Kidney (tissue), 14 donors: ENCODE results near the gene ZBTB6. TPM values are rescaled to one million over a fixed set of nuclear protein-coding genes. Genes with fewer than 3 reads are reported as not detected.

Experiments used
- DNase-seq, 5 donors: peaks; one replicate each; pipeline ENCODE4 v3.0.0-alpha.2; 2013 to 2020
- FAIRE-seq: peaks from 2 replicates; lab custom pipeline; 2012; peaks lifted over from hg19 to GRCh38; lab: Jason Lieb, UNC
- H3K27ac ChIP-seq, 2 donors: one replicate each; pipeline ENCODE4 v1.7.0; 2013; ENCODE audit warnings: low read depth in 2 of 2, low read length in 2 of 2, inconsistent platforms in 1 of 2
- H3K27me3 ChIP-seq: one replicate; pipeline ENCODE4 v1.7.1; 2013; ENCODE audit warnings: low read length, inconsistent platforms; ENCODE audit not compliant: control insufficient read depth, insufficient read depth
- H3K36me3 ChIP-seq, 3 donors: one replicate each; pipeline versions ENCODE4 v1.7.0 to v1.7.1; 2013; ENCODE audit warnings: low read length in 3 of 3, control low read depth in 1 of 3, inconsistent platforms in 1 of 3; ENCODE audit not compliant: insufficient read depth in 3 of 3, control insufficient read depth in 2 of 3
- H3K4me1 ChIP-seq, 3 donors: one replicate each; pipeline versions ENCODE4 v1.7.0 to v1.7.1; 2013; ENCODE audit warnings: low read length in 3 of 3, inconsistent platforms in 1 of 3, low read depth in 1 of 3; ENCODE audit not compliant: control insufficient read depth in 2 of 3, insufficient read depth in 2 of 3
- H3K4me3 ChIP-seq, 3 donors: one replicate each; pipeline versions ENCODE4 v1.7.0 to v1.8.1; 2013; ENCODE audit warnings: low read length in 3 of 3, control low read depth in 1 of 3, inconsistent platforms in 1 of 3
- H3K9ac ChIP-seq, 3 donors: one replicate each; pipeline versions ENCODE4 v1.7.0 to v1.7.1; 2013; ENCODE audit warnings: low read length in 3 of 3, control low read depth in 1 of 3, inconsistent platforms in 1 of 3
- H3K9me3 ChIP-seq, 3 donors: one replicate each; pipeline versions ENCODE4 v1.7.0 to v1.7.1; 2013; ENCODE audit warnings: low read length in 3 of 3, control low read depth in 1 of 3, inconsistent platforms in 1 of 3; ENCODE audit not compliant: control insufficient read depth in 2 of 3, insufficient read depth in 1 of 3
- CTCF ChIP-seq: IDR thresholded peaks from 3 replicates; pipeline ENCODE4 v1.5.1; 2012; ENCODE audit warnings: mild to moderate bottlenecking, moderate library complexity, borderline replicate concordance; ENCODE audit not compliant: insufficient read depth; ENCODE audit errors: extremely low read depth
- intact Hi-C: fragments of 100-400 bp; cut with DNase I; formaldehyde crosslinking; loops from one replicate; pipeline ENCODE4 v1.11.1; 2022
- polyA plus RNA-seq: library from polyadenylated mRNA; stranded (reverse); fragments of 350-450 nt; fragmentation: Illumina TruSeq; extraction: RNeasy Lipid Tissue Mini Kit (QIAGEN cat#74804); gene quantifications from one replicate; pipeline ENCODE4 v1.2.3, GENCODE V29; 2014; ENCODE audit warnings: low read depth, low replicate concordance; ENCODE audit not compliant: insufficient read depth
- total RNA-seq: library from RNA; stranded (reverse); fragmentation: NEBNext Ultra II Directional; extraction: Animal tissue kit (Norgen Biotek cat#: 25700); gene quantifications from one replicate; pipeline ENCODE4 v1.2.1, GENCODE V29; 2021
- donor health status: control.
- donor health status: control.
- donor health status: control.
- donor health status: control.
- donor health status: control.
- donor health status: DM: yes; HTN: yes; CAD: no.
- donor health status: Normal renal cell carcinoma (clear cell type).

ZBTB6 gene
- total and polyA plus RNA-seq, 2 donors from 2014 or later: 2.0 to 9.8 TPM

- no peaks in the 10 kb centered on the region for H3K9me3 ChIP-seq
- H3K27ac ChIP-seq: no peak overlapping the region
- no peaks in the 10 kb centered on the region for H3K4me1 ChIP-seq
- H3K9ac ChIP-seq: no peak overlapping the region
- H3K27me3 ChIP-seq: no peaks in the 10 kb centered on the region
- intact Hi-C loops: no loop called here
- no peak for DNase-seq
- H3K4me3 ChIP-seq: no peak overlapping the region
- TF ChIP-seq CTCF: no peak
- H3K36me3 ChIP-seq: peaks cover 5 to 14% (median 6%) of the 10 kb centered on the region in 3 donors
- no peak for FAIRE-seq
Observed at GRCh38 chr9:122863407-122863806, 49.7 kb downstream of the ZBTB6 start.

GRCh38 chr9:122860319-122861142, 52.6 kb downstream of the ZBTB6 start:
- no peak for TF ChIP-seq CTCF
- intact Hi-C loops: no loop called here
- no peak overlapping the region for H3K4me3 ChIP-seq
- DNase-seq (no peak), FAIRE-seq (no peak)
- H3K9me3 ChIP-seq: no peaks in the 10 kb centered on the region
- no peak overlapping the region for H3K27ac ChIP-seq
- H3K9ac ChIP-seq: no peak overlapping the region
- no peaks in the 10 kb centered on the region for H3K4me1 ChIP-seq
- H3K27me3 ChIP-seq: no peaks in the 10 kb centered on the region
- peaks cover 7 to 16% (median 13%) of the 10 kb centered on the region in 3 donors for H3K36me3 ChIP-seq

Other genes starting within 250 kb of the ZBTB6 start
- not detected for gene OR1L3, start 238.2 kb downstream of the ZBTB6 start, total RNA-seq
- not detected for gene OR1L3, start 238.2 kb downstream of the ZBTB6 start, polyA plus RNA-seq
- not detected for gene OR1L4, start 189.3 kb downstream of the ZBTB6 start, total RNA-seq
- not detected for gene OR1L4, start 189.3 kb downstream of the ZBTB6 start, polyA plus RNA-seq
- gene OR1L6, start 171.0 kb downstream of the ZBTB6 start, total RNA-seq: not detected
- not detected for gene OR1L6, start 171.0 kb downstream of the ZBTB6 start, polyA plus RNA-seq
- gene OR5C1, start 124.4 kb downstream of the ZBTB6 start, total RNA-seq: not detected
- gene OR5C1, start 124.4 kb downstream of the ZBTB6 start, polyA plus RNA-seq: not detected
- gene OR1K1, start 113.2 kb downstream of the ZBTB6 start, total RNA-seq: not detected
- gene OR1K1, start 113.2 kb downstream of the ZBTB6 start, polyA plus RNA-seq: not detected
- 15.0 TPM for gene PDCL, start 84.7 kb downstream of the ZBTB6 start, total RNA-seq
- gene PDCL, start 84.7 kb downstream of the ZBTB6 start, polyA plus RNA-seq: 8.3 TPM
- gene RC3H2, start 8.0 kb downstream of the ZBTB6 start, total RNA-seq: 49.9 TPM
- gene RC3H2, start 8.0 kb downstream of the ZBTB6 start, polyA plus RNA-seq: 9.8 TPM
- gene ZBTB26, start 18.2 kb upstream of the ZBTB6 start, total RNA-seq: 8.2 TPM
- gene ZBTB26, start 18.2 kb upstream of the ZBTB6 start, polyA plus RNA-seq: 3.4 TPM
- gene RABGAP1, start 27.7 kb upstream of the ZBTB6 start, total RNA-seq: 61.1 TPM
- gene RABGAP1, start 27.7 kb upstream of the ZBTB6 start, polyA plus RNA-seq: 13.7 TPM
- gene GPR21, start 120.3 kb upstream of the ZBTB6 start, total RNA-seq: 4.1 TPM
- gene GPR21, start 120.3 kb upstream of the ZBTB6 start, polyA plus RNA-seq: 0.34 TPM